Astrocyte of the cerebellum (primary cell): ENCODE measurements around the gene MAFB.

Experiments
- DNase-seq: peaks from one replicate; pipeline ENCODE4 v3.0.0-alpha.2; 2011; ENCODE audit warnings: low read depth
- H3K4me3 ChIP-seq: 2 replicates; pipeline ENCODE4 v1.5.1; 2011; ENCODE audit warnings: mild to moderate bottlenecking, low read depth, low read length, moderate library complexity
- CTCF ChIP-seq: IDR thresholded peaks from 2 replicates; pipeline ENCODE4 v1.5.1; 2012; ENCODE audit warnings: low read length, low read depth, moderate library complexity, mild to moderate bottlenecking; ENCODE audit errors: missing control alignments
- in situ Hi-C: cut with HindIII; loops from 2 replicates; pipeline ENCODE4 v1.10.0; 2017; ENCODE audit warnings: low sequenced_read_pairs

The MAFB gene

DNA sequence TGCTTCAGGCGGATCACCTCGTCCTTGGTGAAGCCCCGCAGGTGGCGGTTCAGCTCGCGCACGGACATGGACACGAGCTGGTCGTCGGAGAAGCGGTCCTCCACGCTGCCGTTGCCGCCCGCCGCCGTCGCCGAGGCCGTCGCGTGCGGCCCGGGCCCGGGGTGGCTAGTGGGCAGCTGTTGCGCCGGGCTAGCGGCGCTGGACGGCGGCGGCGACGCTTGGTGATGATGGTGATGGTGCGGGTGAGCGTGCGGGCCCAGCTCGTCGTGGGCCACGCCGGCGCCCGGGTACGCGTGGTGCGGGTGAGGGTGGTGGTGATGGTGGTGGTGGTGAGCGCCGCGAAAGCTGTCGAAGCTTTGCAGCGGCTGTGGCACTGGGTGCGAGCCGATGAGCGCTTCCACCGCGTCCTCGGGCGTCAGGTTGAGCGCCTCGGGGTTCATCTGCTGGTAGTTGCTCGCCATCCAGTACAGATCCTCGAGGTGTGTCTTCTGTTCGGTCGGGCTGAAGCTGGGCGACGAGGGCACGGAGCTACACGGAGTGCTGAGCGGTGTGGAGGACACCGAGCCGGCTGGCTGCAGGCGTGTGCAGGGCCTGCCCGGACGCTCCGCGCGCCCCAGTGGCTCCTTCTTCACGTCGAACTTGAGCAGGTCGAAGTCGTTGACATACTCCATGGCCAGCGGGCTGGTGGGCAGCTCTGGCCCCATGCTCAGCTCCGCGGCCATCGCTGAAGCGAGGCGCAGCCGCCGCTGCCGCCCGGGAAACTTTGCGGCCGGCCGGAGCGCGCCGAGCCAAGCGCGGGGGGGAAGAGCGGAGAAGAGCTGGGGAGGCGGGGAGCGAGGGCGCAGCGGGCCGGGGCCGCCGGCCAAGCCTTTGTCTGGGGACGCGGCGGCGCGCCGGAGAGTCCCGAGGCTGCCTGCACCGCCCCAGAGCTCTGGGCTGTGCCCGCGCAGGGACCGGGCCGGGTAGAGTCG is 622 bp downstream of the MAFB start:
- peak overlapping the region; percentile 78 for H3K4me3 ChIP-seq
- no peak for DNase-seq
- TF ChIP-seq CTCF, result no peak
- in situ Hi-C loops, result no loop called here

- peak overlapping the region; percentile 78 for H3K4me3 ChIP-seq
- no peak for DNase-seq
- in situ Hi-C loops, result no loop called here
- no peak for TF ChIP-seq CTCF
These were observed 1.5 kb downstream of the MAFB start for GRCh38 chr20:40687384-40688128.

DNA sequence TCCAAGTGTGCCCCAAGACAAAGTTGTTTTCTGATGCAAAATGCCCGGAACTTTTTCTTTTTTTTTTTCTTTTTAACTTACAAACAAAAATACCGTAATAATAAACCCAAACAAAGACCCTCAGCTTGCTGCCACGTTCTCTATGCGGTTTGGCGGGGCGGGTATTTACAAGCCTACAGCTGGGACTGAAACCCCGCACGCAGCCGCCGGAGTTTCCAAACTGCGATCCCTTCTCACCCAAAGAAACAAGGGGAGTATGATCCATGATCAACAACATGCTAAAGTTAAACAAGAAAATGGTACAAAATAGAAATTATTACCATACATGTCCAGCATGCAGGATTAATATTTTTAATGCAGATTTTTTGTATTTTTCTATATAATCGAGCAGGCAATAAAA is 2.1 kb downstream of the MAFB start:
- TF ChIP-seq CTCF, result no peak
- H3K4me3 ChIP-seq, result peak overlapping the region; percentile 78
- in situ Hi-C loops, result no loop called here
- no peak for DNase-seq

DNA sequence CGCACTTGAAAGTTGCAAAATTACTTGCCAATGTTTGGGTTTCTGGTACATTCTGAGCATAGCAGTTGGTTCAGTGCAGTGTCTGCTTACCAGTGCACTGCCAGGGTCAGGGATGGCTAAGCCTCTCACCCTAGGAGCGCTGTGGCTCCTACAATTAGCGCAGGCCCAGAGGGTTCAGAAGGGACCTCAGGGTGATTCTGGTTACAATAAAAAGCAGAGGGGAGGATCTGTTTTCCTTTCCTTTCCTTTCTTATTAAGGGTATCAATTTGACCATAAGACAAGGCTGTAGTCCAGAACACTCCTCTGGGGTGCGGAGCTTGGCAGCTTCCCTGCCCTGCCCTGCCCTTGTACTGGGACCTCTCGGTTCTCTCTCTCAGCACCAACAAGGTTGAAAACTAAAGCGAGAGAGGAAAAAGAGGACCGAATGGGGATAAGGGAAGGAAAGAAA is 2.6 kb downstream of the MAFB start:
- peak overlapping the region; percentile 78 for H3K4me3 ChIP-seq
- no peak for TF ChIP-seq CTCF
- DNase-seq, result no peak
- in situ Hi-C loops, result no loop called here

DNA sequence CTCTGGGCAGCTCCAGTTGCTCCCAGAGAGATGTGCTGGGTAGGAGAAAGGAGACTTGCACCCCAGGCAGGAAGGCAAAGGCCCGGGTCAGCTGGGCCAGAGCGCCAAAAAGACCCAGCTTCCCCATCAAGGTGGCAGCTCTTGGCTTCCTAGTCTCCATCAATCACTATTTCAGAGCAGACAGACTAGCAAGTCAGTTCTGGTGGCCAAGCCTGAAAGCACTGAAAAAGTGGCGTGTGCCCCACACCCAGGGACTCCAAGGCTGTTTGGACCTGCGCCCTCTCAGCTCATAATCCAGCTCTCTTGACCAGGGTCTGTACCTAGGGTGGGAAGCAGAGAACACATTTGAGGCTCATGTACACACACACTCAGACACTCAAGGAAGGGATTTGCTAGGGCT is 3.7 kb downstream of the MAFB start:
- H3K4me3 ChIP-seq, result peak overlapping the region; percentile 78
- in situ Hi-C loops, result no loop called here
- no peak for TF ChIP-seq CTCF
- DNase-seq, result no peak

GRCh38 chr20:40683894-40684268 is 5.2 kb downstream of the MAFB start:
- H3K4me3 ChIP-seq, result peak overlapping the region; percentile 78
- DNase-seq, result no peak
- no peak for TF ChIP-seq CTCF
- in situ Hi-C loops, result no loop called here
